H1 (cell line): Measurements from ENCODE around the gene SLC26A1. TPM values are rescaled to one million over a fixed set of nuclear protein-coding genes. Genes with fewer than 3 reads are reported as not detected.

ENCODE experiments used
- CTCF ChIA-PET: fragments of 300-600 bp; sonication (Branson Sonifier 250); formaldehyde crosslinking; loops from one replicate; lab custom pipeline; 2021; ENCODE audit not compliant: partially characterized antibody; lab: Charles Lee
- POLR2A ChIA-PET: fragments of 300-600 bp; sonication (Branson Sonifier 250); formaldehyde crosslinking; loops from one replicate; lab custom pipeline; 2021; ENCODE audit warnings: inconsistent platforms; ENCODE audit not compliant: partially characterized antibody; lab: Charles Lee
- DNase-seq, 2 experiments: peaks; one replicate each; pipeline versions ENCODE4 v3.0.0 to v3.0.0-alpha.2; 2010 to 2022; ENCODE audit warnings: low spot score in 2 of 2, low read depth in 1 of 2, mixed read lengths in 1 of 2
- FAIRE-seq: peaks from 2 replicates; lab custom pipeline; 2011; peaks lifted over from hg19 to GRCh38; lab: Jason Lieb, UNC
- H2AFZ ChIP-seq: 2 replicates; pipeline ENCODE4 v1.8.1; 2012; ENCODE audit warnings: low read length, inconsistent platforms
- H2AK5ac ChIP-seq: 2 replicates; pipeline ENCODE4 v1.6.1; 2013; ENCODE audit warnings: low read depth, low read length
- H2BK120ac ChIP-seq: replicated peaks from 2 replicates; pipeline ENCODE3; 2013; ENCODE audit warnings: low read depth, low read length, inconsistent platforms
- H2BK12ac ChIP-seq: 2 replicates; pipeline ENCODE4 v1.6.1; 2013; ENCODE audit warnings: low read depth, low read length
- H2BK15ac ChIP-seq: 2 replicates; pipeline ENCODE4 v1.6.1; 2013; ENCODE audit warnings: low read length
- H2BK20ac ChIP-seq: 2 replicates; pipeline ENCODE4 v1.6.1; 2013; ENCODE audit warnings: low read length
- H2BK5ac ChIP-seq: 2 replicates; pipeline ENCODE4 v1.6.1; 2013; ENCODE audit warnings: low read depth, low read length
- H3K14ac ChIP-seq: 2 replicates; pipeline ENCODE4 v1.6.1; 2013; ENCODE audit warnings: inconsistent platforms; ENCODE audit not compliant: insufficient read length
- H3K18ac ChIP-seq: 2 replicates; pipeline ENCODE4 v1.6.1; 2013; ENCODE audit warnings: low read length; ENCODE audit errors: extremely low read depth
- H3K23ac ChIP-seq: 2 replicates; pipeline ENCODE4 v1.6.1; 2013; ENCODE audit warnings: inconsistent platforms; ENCODE audit not compliant: insufficient read length
- H3K23me2 ChIP-seq: 2 replicates; pipeline ENCODE4 v1.6.1; 2013; ENCODE audit warnings: low read depth, low read length
- H3K27ac ChIP-seq: 2 replicates; pipeline ENCODE4 v1.6.1; 2011; ENCODE audit warnings: low read depth, low read length, inconsistent platforms
- H3K27me3 ChIP-seq, 4 experiments: replicated peaks in 1 of 4; 1 replicate in 1 of 4; 2 replicates in 3 of 4; pipeline versions ENCODE4 v1.6.1 to v1.8.1; 2011 to 2013; ENCODE audit warnings: low read length in 3 of 4, mild to moderate bottlenecking in 3 of 4, inconsistent platforms in 2 of 4, mixed read lengths in 2 of 4, moderate library complexity in 1 of 4; ENCODE audit not compliant: control insufficient read depth in 3 of 4, insufficient read depth in 3 of 4; ENCODE audit errors: extremely low read depth in 1 of 4
- H3K36me3 ChIP-seq, 4 experiments: 2 replicates each; pipeline versions ENCODE4 v1.6.1 to v1.8.1; 2011 to 2013; ENCODE audit warnings: mild to moderate bottlenecking in 4 of 4, low read length in 3 of 4, moderate library complexity in 2 of 4, control low read depth in 1 of 4, inconsistent platforms in 1 of 4; ENCODE audit not compliant: insufficient read depth in 4 of 4, control insufficient read depth in 2 of 4
- H3K4ac ChIP-seq: replicated peaks from 2 replicates; pipeline ENCODE3; 2013; ENCODE audit warnings: low read length, low read depth, mixed read lengths, inconsistent platforms; ENCODE audit not compliant: insufficient read length
- H3K4me1 ChIP-seq, 4 experiments: replicated peaks in 1 of 4; 1 replicate in 1 of 4; 2 replicates in 3 of 4; pipeline versions ENCODE4 v1.6.1 to v1.8.1; 2011 to 2013; ENCODE audit warnings: low read length in 3 of 4, inconsistent platforms in 2 of 4, mixed read lengths in 1 of 4; ENCODE audit not compliant: insufficient read depth in 4 of 4, control insufficient read depth in 3 of 4
- H3K4me2 ChIP-seq, 2 experiments: 2 replicates each; pipeline versions ENCODE4 v1.6.1 to v1.8.1; 2011 to 2013; ENCODE audit warnings: low read depth in 2 of 2, low read length in 2 of 2, control low read depth in 1 of 2, inconsistent platforms in 1 of 2, mild to moderate bottlenecking in 1 of 2; ENCODE audit not compliant: insufficient read depth in 1 of 2
- H3K4me3 ChIP-seq, 4 experiments: fragments of 200-600, 300-600 bp in 1 of 4; sonication (generic), shearing (Covaris generic), sonication (Bioruptor Twin) in 1 of 4; 2 replicates each; pipeline versions ENCODE4 v1.5.1 to v1.8.1; 2011 to 2016; ENCODE audit warnings: low read length in 4 of 4, low read depth in 3 of 4, control low read depth in 2 of 4, inconsistent platforms in 2 of 4, mild to moderate bottlenecking in 2 of 4, mixed read lengths in 1 of 4, moderate library complexity in 1 of 4; ENCODE audit not compliant: insufficient read depth in 2 of 4; ENCODE audit errors: extremely low read depth in 1 of 4
- H3K56ac ChIP-seq: replicated peaks from 2 replicates; pipeline ENCODE3; 2013; ENCODE audit warnings: low read depth, mild to moderate bottlenecking, mixed read lengths, low read length, inconsistent platforms; ENCODE audit not compliant: insufficient read length
- H3K79me1 ChIP-seq: 2 replicates; pipeline ENCODE4 v1.6.1; 2013; ENCODE audit warnings: low read depth, low read length, control low read depth
- H3K79me2 ChIP-seq, 2 experiments: 2 replicates each; pipeline versions ENCODE4 v1.6.1 to v1.8.1; 2012 to 2013; ENCODE audit warnings: low read length in 2 of 2, mild to moderate bottlenecking in 2 of 2, inconsistent platforms in 1 of 2; ENCODE audit not compliant: insufficient read depth in 2 of 2, control insufficient read depth in 1 of 2
- H3K9ac ChIP-seq, 4 experiments: replicated peaks in 1 of 4; 1 replicate in 1 of 4; 2 replicates in 3 of 4; pipeline versions ENCODE4 v1.6.1 to v1.8.1; 2011 to 2013; ENCODE audit warnings: low read depth in 3 of 4, low read length in 3 of 4, control low read depth in 2 of 4, mild to moderate bottlenecking in 2 of 4, moderate library complexity in 2 of 4, inconsistent platforms in 1 of 4; ENCODE audit errors: extremely low read depth in 1 of 4
- H3K9me3 ChIP-seq, 2 experiments: 2 replicates each; pipeline versions ENCODE4 v1.6.1 to v1.8.1; 2012 to 2013; ENCODE audit warnings: mild to moderate bottlenecking in 2 of 2, moderate library complexity in 2 of 2, control low read depth in 1 of 2, inconsistent platforms in 1 of 2, low read depth in 1 of 2, low read length in 1 of 2, mixed read lengths in 1 of 2; ENCODE audit not compliant: insufficient read depth in 2 of 2
- H4K20me1 ChIP-seq, 2 experiments: replicated peaks in 1 of 2; 2 replicates each; pipeline versions ENCODE3 to v1.8.1; 2011 to 2013; ENCODE audit warnings: inconsistent platforms in 2 of 2, low read length in 2 of 2, mild to moderate bottlenecking in 1 of 2; ENCODE audit not compliant: insufficient read depth in 2 of 2, control insufficient read depth in 1 of 2
- H4K5ac ChIP-seq: 2 replicates; pipeline ENCODE4 v1.6.1; 2013; ENCODE audit warnings: low read length, low read depth, mixed read lengths, inconsistent platforms; ENCODE audit not compliant: insufficient read length
- H4K8ac ChIP-seq: 2 replicates; pipeline ENCODE4 v1.8.0; 2013; ENCODE audit warnings: mild to moderate bottlenecking, moderate library complexity, low read length, inconsistent platforms; ENCODE audit not compliant: insufficient read depth; ENCODE audit errors: extremely low read depth
- H4K91ac ChIP-seq: replicated peaks from 2 replicates; pipeline ENCODE3; 2013; ENCODE audit warnings: low read length, mixed read lengths, inconsistent platforms; ENCODE audit not compliant: insufficient read length
- BRCA1 ChIP-seq: IDR thresholded peaks from 2 replicates; pipeline ENCODE4 v1.6.1; 2012; ENCODE audit warnings: low read depth, low read length, improper control_type of control experiment
- CHD1 ChIP-seq: IDR thresholded peaks from 2 replicates; pipeline ENCODE4 v1.6.1; 2012; ENCODE audit warnings: low read depth, low read length, improper control_type of control experiment
- CHD2 ChIP-seq: IDR thresholded peaks from 2 replicates; pipeline ENCODE4 v1.6.1; 2012; ENCODE audit warnings: low read length, improper control_type of control experiment
- EP300 ChIP-seq, 2 experiments: IDR thresholded peaks; 1 replicate in 1 of 2; 2 replicates in 1 of 2; pipeline ENCODE4 v1.6.1; 2011 to 2012; ENCODE audit warnings: low read depth in 2 of 2, low read length in 2 of 2, mild to moderate bottlenecking in 2 of 2, borderline replicate concordance in 1 of 2, inconsistent platforms in 1 of 2, moderate library complexity in 1 of 2
- FOSL1 ChIP-seq: IDR thresholded peaks from 2 replicates; pipeline ENCODE4 v1.6.1; 2011; ENCODE audit warnings: mild to moderate bottlenecking, low read depth, low read length, moderate library complexity; ENCODE audit not compliant: insufficient read depth
- HDAC2 ChIP-seq, 2 experiments: fragments of 300-600 bp in 1 of 2; sonication (generic) in 1 of 2; IDR thresholded peaks; 2 replicates each; pipeline ENCODE4 v1.6.1; 2011 to 2012; ENCODE audit warnings: low read depth in 2 of 2, low read length in 2 of 2, mild to moderate bottlenecking in 2 of 2, moderate library complexity in 2 of 2, borderline replicate concordance in 1 of 2, inconsistent platforms in 1 of 2
- JUN ChIP-seq: IDR thresholded peaks from 2 replicates; pipeline ENCODE4 v1.6.1; 2011; ENCODE audit warnings: low read depth, mild to moderate bottlenecking, improper control_type of control experiment, low read length
- JUND ChIP-seq: IDR thresholded peaks from 2 replicates; pipeline ENCODE4 v1.6.1; 2011; ENCODE audit warnings: mild to moderate bottlenecking, improper control_type of control experiment, low read length
- NRF1 ChIP-seq: IDR thresholded peaks from 2 replicates; pipeline ENCODE4 v1.6.1; 2011; ENCODE audit warnings: mild to moderate bottlenecking, low read depth, low read length, improper control_type of control experiment
- RAD21 ChIP-seq, 2 experiments: IDR thresholded peaks in 1 of 2; conservative IDR thresholded peaks in 1 of 2; 2 replicates each; pipeline ENCODE4 v1.6.1; 2011; ENCODE audit warnings: low read depth in 2 of 2, low read length in 2 of 2, improper control_type of control experiment in 1 of 2, inconsistent platforms in 1 of 2, mild to moderate bottlenecking in 1 of 2, moderate library complexity in 1 of 2
- SUZ12 ChIP-seq: fragments of 200-600 bp; sonication (generic); IDR thresholded peaks from 2 replicates; pipeline ENCODE4 v1.6.1; 2012; ENCODE audit warnings: mild to moderate bottlenecking, inconsistent platforms, low read length, moderate library complexity, mixed read lengths
- TEAD4 ChIP-seq: IDR thresholded peaks from 2 replicates; pipeline ENCODE4 v1.6.1; 2012; ENCODE audit warnings: low read depth, low read length, inconsistent platforms, mixed read lengths
- WGBS, 2 experiments: shearing (Covaris generic) in 1 of 2; methylation state at CpG; one replicate each; pipeline versions ENCODE4 v1.1.6 to v1.1.7; 2013 to 2015; ENCODE audit warnings: low lambda C conversion rate in 2 of 2, mixed read lengths in 2 of 2, inconsistent platforms in 1 of 2, low coverage in 1 of 2, missing lambda C conversion rate in 1 of 2; ENCODE audit not compliant: insufficient replicate concordance in 2 of 2, insufficient coverage in 1 of 2, insufficient read length in 1 of 2; ENCODE audit errors: extremely low coverage in 1 of 2, missing lambda C conversion rate in 1 of 2; 5-methylcytosine and 5-hydroxymethylcytosine counted together
- polyA plus RNA-seq, 7 experiments: library from polyadenylated mRNA; depleted of rRNA in 3 of 7; stranded (reverse) in 5 of 7; unstranded in 2 of 7; fragments of >200 nt in 5 of 7; fragments of 200-250 nt in 2 of 7; gene quantifications; 1 replicate in 5 of 7; 2 replicates in 1 of 7; 4 replicates in 1 of 7; pipeline versions ENCODE4 v1.2.1 to v1.2.3, GENCODE V29; 2011 to 2013; ENCODE audit warnings: missing spikeins in 2 of 7, mixed read lengths in 2 of 7
- total RNA-seq: library from RNA; stranded (reverse); fragmentation: NEBNext Ultra II Directional; extraction: Animal tissue kit (Norgen Biotek cat#: 25700); gene quantifications from 2 replicates; pipeline ENCODE4 v1.2.1, GENCODE V29; 2021

Gene SLC26A1
- total and polyA plus RNA-seq, 2 of the 8 experiments (the other 6 are each of a cell fraction or from before 2014, with no cell fraction given), result 0.11 TPM; not detected in 1

- no peak overlapping the region for H4K5ac ChIP-seq
- H4K8ac ChIP-seq, result no peak overlapping the region
- H4K20me1 ChIP-seq, result peaks cover 2 to 13% of the 10 kb centered on the region in 2 experiments
- H3K36me3 ChIP-seq, result no peaks in the 10 kb centered on the region
- WGBS, 2 experiments, result 88% methylated on average over 17 of the region's 23 CpGs; no CpG with 5 or more reads in 1 of the 2 experiments
- no peaks in the 10 kb centered on the region for H3K9me3 ChIP-seq
- CTCF ChIA-PET, result interaction anchor here (1.5 to 2.0 kb wide), 2 partner anchors 30 to 86 kb away, joined by 3 to 6 read pairs; no protein-coding TSS in a partner anchor
- H2BK120ac ChIP-seq, result no peak overlapping the region
- H2BK5ac ChIP-seq, result no peak overlapping the region
- FAIRE-seq, result no peak
- no peak overlapping the region for H4K91ac ChIP-seq
- H3K18ac ChIP-seq, result no peak overlapping the region
- no peaks in the 10 kb centered on the region for H3K79me2 ChIP-seq
- no peak overlapping the region for H3K4me2 ChIP-seq
- H3K9ac ChIP-seq, result no peak overlapping the region
- peaks cover 0 to 7% (median 3%) of the 10 kb centered on the region in 4 experiments; a peak in 3 of 7 replicates for H3K4me1 ChIP-seq
- no peak overlapping the region for H2AK5ac ChIP-seq
- no peak overlapping the region for H3K23ac ChIP-seq
- peaks cover 6% of the 10 kb centered on the region; the same call in 1 of the 2 replicates for H3K23me2 ChIP-seq
- no peak overlapping the region for H3K27ac ChIP-seq
- H2AFZ ChIP-seq, result no peak overlapping the region
- no peak overlapping the region for H2BK15ac ChIP-seq
- H2BK12ac ChIP-seq, result no peak overlapping the region
- no peak overlapping the region for H3K4me3 ChIP-seq
- DNase-seq, result no peak
- H3K4ac ChIP-seq, result no peak overlapping the region
- H3K27me3 ChIP-seq, result peaks cover 9 to 18% (median 12%) of the 10 kb centered on the region in 4 experiments; a peak in 6 of 7 replicates
- H3K79me1 ChIP-seq, result no peaks in the 10 kb centered on the region
- POLR2A ChIA-PET, result no interaction called here
- H3K56ac ChIP-seq, result no peak overlapping the region
- no peak overlapping the region for H2BK20ac ChIP-seq
- no peak overlapping the region for H3K14ac ChIP-seq
- no peak for TF ChIP-seq BRCA1
- no peak for TF ChIP-seq HDAC2 (IDR thresholded peaks at IDR 0.05; ENCODE audit: borderline replicate concordance in 1 of 2, low read depth in 2 of 2, low read length in 2 of 2)
- no peak for TF ChIP-seq SUZ12
- TF ChIP-seq FOSL1, result no peak
- TF ChIP-seq RAD21 (IDR thresholded peaks at IDR 0.05 in 1 of 2, conservative IDR thresholded peaks at IDR 0.05 in 1 of 2; ENCODE audit: low read depth in 2 of 2, low read length in 2 of 2), result no peak
- no peak for TF ChIP-seq TEAD4
- TF ChIP-seq CHD2, result no peak
- TF ChIP-seq CHD1, result no peak
- no peak for TF ChIP-seq JUN
- no peak for TF ChIP-seq EP300 (IDR thresholded peaks at IDR 0.05; ENCODE audit: borderline replicate concordance in 1 of 2, low read depth in 2 of 2, low read length in 2 of 2)
- no peak for TF ChIP-seq JUND
- no peak for TF ChIP-seq NRF1
Observed at GRCh38 chr4:964346-965025, 28.7 kb downstream of the SLC26A1 start.
